SKM-1 (cell line): ENCODE data around the gene RNF166.

Experiments used
- DNase-seq: peaks from one replicate; lab custom pipeline; 2025; ENCODE audit not compliant: unreplicated experiment; lab: John Stamatoyannopoulos, UW

RNF166 gene

DNA sequence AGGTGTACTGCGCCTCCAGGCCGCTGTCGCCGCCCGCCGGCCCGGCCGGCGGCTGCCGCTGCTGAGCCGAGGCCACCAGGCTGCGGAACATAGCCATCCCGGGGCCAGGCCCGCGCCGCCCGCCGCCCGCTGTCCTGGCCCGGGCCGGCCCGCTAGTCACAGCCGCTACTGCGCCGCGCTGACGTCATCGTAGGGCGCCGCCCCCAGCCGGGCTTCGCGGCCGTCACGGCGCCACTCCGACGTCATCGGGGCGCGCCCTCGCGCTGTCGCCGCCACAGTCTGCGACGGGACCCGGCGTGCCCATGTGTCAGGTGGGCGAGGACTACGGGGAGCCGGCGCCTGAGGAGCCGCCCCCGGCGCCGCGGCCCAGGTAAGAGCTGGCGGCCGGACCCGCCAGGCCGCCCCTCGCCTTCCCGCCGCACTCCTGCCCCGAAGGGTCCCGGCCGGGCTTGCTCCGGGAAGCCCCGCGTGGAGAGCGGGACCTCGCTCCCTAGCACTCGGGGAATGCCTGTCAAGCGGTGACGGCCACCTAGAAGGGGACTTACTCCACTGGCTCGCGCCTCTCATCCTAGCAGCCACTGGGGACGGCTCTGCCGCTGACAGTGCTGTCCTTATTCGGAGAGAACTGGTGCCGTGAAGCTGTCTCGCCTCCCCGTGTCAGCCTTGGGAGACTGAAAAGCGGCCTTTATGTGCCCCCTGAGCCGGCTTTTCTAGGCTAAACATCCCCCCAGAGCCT, at the start of gene RNF166, which contains the start of gene CTU2:
Gene RNF166, minus strand, starts transcription at position 180 of the 736 bp plus-strand sequence. Its CDS starts 83 bp downstream, at position 97.
Gene CTU2, plus strand, starts transcription at position 275 of the 736 bp plus-strand sequence. Its CDS starts 28 bp downstream, at position 303.
- DNase-seq = peak; percentile 61

- DNase-seq = no peak
Measured at GRCh38 chr16:88754912-88755744, 48.9 kb upstream of the RNF166 start.

- no peak for DNase-seq
Measured at GRCh38 chr16:88754109-88754911, 48.1 kb upstream of the RNF166 start.

GRCh38 chr16:88753602-88754001, 47.4 kb upstream of the RNF166 start:
- no peak for DNase-seq

GRCh38 chr16:88753191-88753590, 47.0 kb upstream of the RNF166 start:
- no peak for DNase-seq

GRCh38 chr16:88752386-88753002, 46.3 kb upstream of the RNF166 start:
- no peak for DNase-seq

- DNase-seq = no peak
Measured at GRCh38 chr16:88750854-88751253, 44.6 kb upstream of the RNF166 start.

DNA sequence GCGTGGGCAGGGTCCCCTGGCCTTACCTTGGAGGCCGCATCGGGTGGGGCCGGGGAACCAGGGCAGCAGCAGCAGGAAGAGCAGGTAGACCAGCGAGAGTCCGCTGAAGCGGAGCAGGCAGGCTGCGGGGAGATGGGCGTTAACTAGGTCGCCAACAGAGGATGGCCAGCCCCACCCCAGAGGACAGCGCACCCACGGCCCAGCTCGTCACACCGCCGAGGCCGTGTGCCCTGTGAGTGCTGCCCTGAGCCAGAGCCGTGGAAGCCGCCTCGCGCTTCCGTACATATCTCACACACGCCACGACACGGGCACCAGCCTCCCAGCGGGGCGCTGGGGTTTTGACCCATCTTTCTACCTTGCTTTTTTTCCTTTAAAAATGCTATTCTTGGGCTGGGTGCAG, 43.1 kb upstream of the RNF166 start:
- DNase-seq = no peak

DNA sequence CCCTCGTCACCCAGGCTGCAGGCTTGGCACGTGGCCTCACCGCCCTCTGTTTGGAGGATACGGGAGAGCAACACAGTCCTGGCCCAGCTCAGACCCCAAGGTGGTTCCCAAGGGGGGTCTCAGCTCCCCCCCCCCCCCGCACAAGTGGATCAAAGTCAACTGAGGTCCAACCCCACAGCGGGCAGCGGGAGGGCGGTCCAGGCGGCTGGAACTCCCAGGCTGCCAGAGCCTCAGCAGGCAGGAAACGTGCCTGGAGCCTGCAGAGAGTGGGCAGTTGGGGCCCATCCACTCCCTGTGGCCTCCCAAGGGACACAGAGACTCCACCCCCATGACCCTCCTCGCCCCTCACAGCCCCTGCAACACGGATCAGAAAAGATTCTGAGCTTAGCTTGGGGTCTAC, 42.2 kb upstream of the RNF166 start:
- no peak for DNase-seq

- DNase-seq = peak; percentile 67
Measured at GRCh38 chr16:88747588-88748301, 41.5 kb upstream of the RNF166 start.

DNA sequence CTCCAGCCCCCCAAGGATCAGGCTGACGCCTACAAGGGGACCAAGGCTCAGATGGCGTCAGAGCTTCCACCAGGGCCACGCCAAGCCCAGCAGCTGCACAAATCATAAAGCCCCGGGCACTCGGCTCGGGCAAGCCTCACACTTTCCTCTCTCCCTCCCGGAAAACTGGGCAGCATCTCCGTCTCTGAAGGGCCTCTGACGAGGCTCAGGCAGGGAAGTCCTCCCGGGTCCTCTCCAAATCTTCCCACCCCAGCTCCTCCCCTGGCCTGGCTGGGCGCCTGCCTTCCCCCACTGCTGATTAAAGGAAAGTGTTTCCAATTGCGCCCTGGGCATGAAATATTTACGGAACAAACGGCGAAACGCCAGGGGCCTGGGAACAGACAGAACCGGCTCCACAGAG, 40.3 kb upstream of the RNF166 start:
- DNase-seq = no peak

DNA sequence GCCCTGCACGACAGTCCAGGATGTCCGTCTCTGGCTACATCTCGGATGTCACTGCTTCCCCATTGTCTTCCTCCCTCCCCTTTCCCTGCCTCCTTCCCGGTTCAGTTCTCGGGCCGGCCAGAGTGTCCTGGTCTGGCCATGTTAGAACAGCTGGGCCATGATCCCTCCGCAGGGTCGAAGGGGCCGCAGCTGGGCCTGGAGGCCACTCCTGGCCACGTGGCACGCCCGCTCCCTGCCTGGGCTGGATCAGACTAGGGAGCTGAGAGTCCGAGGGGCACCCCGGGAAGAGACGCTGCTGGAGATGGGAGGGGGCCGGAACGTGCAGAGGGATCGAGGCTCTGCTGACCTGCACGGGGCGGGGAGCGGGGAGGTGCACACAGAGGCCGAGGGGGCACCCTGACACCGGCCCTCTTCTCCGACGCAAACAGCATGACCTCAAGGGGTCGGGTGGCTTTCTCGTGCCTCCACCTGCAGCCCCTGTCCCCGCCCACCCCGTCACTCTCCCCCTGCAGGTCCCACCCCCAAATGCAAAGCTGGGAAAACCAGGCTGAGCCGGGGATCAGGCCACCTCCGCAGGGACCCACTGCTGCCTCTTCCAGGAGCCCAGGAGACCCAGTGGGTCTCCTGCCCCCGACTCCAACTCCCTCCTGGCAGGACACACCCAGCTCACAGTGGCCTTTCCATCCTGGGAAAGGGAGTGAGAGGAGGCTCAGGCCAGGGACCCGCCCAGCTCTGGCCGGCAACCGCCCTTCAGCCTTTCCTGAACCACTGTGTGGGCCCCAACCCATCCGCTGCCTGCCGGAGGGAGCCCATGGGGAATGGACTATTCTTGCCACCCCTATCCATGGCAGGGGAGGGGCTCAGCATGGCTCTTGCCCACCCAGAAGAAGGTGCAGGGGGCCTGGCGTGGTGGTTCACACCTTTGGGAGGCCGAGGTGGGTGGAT, 38.6 kb upstream of the RNF166 start:
- no peak for DNase-seq

DNA sequence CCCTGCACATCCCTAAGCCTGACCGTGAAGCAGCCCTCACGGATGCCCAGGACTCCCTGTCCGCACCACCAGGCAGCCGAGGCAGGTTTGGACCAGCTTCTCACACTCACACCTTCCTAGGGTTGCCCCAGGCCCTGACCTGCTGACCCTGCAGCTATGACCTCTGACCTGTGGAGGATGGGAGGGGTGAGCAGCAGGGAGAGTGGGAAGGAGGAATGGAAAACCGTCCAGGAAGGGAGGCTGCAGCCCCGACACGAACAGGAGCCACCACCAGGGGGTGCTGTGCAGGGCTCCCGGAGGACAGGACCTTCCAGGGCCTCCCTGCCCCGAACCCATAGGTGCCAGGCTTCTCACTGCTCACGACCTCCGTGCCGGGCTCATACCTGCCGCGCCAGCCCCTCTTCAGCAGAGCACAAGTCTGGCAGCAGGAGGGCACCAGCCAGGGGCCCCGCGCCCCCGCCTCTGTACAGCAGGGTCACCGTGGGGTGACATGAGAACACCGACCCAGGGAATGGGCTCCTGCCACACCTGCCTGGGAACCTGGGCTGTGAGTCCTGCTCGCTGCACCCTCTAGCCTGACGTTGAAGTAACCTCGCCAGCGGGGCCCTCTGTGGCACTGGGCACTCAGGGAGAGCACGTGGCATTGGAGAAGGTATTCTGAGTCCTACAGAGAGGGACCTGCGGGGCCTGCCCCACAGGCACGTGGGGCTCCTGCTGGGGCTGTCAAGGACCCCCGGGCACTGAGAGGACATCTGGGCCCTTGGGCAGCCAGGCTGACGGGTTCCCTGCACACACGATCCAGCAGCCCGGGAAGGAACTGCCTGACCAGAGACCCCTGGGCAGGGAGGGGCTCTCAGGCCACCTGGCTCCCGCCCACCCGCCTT, 37.7 kb upstream of the RNF166 start:
- DNase-seq = peak; percentile 39

DNA sequence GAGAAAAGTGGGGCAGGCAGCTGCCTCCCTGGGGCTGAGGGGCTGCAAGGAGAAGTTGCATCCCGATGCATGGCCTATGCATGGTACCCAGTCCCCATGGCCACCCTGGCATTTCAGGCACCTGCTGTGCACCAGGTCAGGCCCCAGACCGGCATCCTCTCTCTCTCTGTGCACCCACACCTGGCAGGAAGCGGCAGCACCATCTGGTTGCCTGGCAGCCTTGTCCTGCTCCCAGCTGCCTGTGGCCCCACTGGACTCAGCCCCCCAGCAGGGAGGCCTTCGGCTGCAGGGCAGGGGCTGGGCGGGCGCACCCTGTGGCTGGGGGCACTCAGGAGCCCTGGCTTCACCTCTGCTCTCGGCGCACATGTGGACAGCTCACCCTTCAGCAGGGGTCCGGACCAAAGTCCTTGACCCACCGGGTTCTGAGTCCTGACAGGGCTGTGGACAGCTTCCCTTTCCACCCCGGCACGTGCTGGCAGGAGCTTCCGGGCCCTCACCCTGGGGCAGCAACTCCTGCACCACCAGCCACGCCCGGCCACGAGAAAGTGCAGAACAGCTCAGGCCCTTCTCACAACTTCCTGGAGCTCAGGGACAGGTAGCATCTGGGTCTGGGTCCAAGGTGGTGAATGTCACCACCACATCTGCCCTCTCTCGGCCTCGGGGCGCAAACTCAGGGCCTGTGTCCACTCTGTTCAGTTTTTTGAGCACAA, 36.8 kb upstream of the RNF166 start:
- no peak for DNase-seq

DNA sequence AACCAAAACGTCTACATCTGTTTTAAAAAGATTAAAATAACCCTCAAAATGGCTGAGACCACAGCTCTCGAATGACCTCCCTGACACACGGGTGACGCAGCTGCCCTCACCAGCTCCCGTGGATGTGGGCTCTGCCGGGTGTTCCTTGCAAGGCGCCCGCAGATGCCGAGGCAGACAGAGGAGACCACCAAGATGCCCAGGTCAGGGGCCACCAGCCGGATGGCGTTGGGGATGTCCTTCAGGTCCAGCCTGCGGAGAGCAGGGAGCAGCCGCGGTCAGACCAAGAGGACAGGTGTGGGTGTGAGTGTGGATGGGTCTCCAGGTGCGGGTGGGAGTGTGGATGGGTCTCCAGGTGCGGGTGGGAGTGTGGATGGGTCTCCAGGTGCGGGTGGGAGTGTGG, 35.2 kb upstream of the RNF166 start:
- no peak for DNase-seq

- no peak for DNase-seq
Measured at GRCh38 chr16:88740727-88741055, 34.5 kb upstream of the RNF166 start.

- DNase-seq = no peak
Measured at GRCh38 chr16:88739977-88740726, 33.9 kb upstream of the RNF166 start.
